ENCODE results near the gene ABCE1. TPM values are rescaled to one million over a fixed set of nuclear protein-coding genes. Genes with fewer than 3 reads are reported as not detected.
A peak's percentile ranks its signal among the peaks of the same experiment; 100 is the strongest.

Gene ABCE1
- 100 to 1,000 TPM in 1 of 2 donors, 10 to 100 TPM in 1; 85.0 to 118 TPM for total RNA-seq

DNA sequence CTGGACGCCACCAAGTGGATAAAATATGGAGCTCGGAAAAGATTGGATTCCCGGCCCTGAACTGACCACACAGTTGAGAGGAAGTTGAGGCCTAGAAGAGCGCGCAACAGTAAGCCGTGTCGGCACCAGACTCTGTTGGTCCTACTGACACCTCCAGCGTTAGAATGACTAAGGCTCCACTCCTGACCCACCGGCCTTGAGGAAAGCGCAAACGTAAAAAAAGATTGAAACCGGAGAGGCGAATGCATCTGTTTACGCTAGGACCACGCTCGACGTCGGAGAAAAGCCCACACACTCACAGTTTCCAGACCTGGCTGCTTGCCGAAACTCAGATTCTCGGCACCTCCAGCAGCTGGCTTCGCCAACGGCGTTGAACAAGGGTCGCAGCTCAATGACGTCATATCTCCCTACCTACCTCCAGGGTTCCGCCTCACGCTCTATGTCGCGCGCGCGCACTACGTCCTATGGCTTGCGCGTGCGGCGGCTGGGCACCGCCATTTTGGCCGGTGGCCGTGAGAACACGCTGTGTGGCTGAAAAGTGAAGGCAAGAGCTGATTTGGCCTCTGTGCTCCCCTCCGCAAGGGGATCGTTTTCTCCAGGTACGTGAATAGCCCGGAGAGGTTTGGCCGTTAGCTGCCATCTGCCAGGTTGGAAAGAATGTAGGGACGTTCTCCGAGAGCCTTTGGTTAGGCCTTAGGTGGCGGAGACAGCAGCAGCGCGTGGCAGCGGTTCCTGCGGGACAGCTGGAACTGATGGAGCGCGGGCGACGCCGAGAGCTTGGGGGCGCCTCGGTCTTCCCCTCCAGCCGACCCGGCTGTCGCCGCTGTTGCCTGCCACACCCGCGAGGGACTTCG is at the start of gene ABCE1, which contains the start of gene ANAPC10:
Gene ABCE1 (plus strand): TSS at position 491 of the 854 bp plus-strand sequence. CDS start 6,102 bp downstream, outside the sequence.
Gene ANAPC10 (minus strand): TSS at position 376 of the 854 bp plus-strand sequence. CDS start 2,097 bp downstream, outside the sequence.
- no peaks in the 10 kb centered on the region for H3K9me3 Mint-ChIP-seq
- no peaks in the 10 kb centered on the region for H3K27me3 Mint-ChIP-seq (ENCODE audit: low read depth)
- peak within 1 kb of the TSS; percentile 91 to 98 for H3K4me3 Mint-ChIP-seq
- peak within 1 kb of the TSS; percentile 99 for H3K27ac Mint-ChIP-seq
- peaks cover 5% of the 10 kb centered on the region for H3K4me1 Mint-ChIP-seq (ENCODE audit: low read depth)
- H3K36me3 Mint-ChIP-seq (ENCODE audit: insufficient read depth in 2 of 2), result peaks cover 15 to 30% of the 10 kb centered on the region in 2 donors
- ATAC-seq (replicated peaks in 1 of 2) (peak; percentile 91), DNase-seq (peak; percentile 96 to 98)

DNA sequence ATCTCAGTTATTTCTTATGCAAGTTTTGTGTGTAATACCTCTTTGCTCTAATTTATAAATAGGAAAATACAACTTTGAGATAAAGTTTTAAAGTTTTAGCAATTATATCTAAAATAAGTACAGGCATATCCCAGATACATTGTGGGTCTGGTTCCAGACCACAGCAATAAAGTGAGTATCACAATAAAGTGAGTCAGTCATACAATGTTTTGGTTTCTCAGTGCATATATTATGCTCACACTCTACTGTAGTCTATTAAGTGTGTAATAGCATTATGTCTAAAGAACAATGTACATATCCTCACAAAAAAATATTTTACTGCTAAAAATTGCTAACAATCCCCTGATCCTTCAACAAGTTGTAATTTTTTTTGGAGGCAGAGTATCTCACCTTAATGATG is 49.3 kb upstream of the ABCE1 start:
- DNase-seq (no peak), ATAC-seq (replicated peaks in 1 of 2) (peak; percentile 51 to 58)
- Mint-ChIP-seq H3K4me1 (ENCODE audit: low read depth) (peaks cover 39% of the 10 kb centered on the region), H3K27me3 (ENCODE audit: low read depth) (no peaks in the 10 kb centered on the region), H3K4me3 (no peak overlapping the region), H3K27ac (no peak overlapping the region), H3K36me3 (ENCODE audit: insufficient read depth in 2 of 2) (no peaks in the 10 kb centered on the region), H3K9me3 (no peaks in the 10 kb centered on the region)

DNA sequence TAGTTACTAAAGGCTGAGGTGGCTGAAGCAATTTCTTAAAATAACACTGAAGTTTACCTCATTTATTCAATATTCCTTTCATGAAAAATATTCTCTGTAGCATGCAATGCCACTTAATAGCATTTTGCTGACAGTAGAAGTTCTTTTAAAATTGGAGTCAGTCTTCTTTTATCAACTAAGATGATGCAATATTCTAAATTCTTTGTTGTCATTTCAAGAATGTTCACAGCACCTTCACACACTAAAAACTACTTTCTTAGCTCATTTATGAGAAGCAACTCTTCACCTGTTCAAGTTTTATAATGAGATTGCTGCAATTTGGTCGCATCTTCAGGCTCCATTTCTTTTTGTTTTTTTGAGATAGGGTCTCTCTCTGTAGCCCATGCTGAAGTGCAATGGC is 48.9 kb upstream of the ABCE1 start:
- H3K27ac Mint-ChIP-seq, result no peak overlapping the region
- DNase-seq (no peak), ATAC-seq (replicated peaks in 1 of 2) (peak in 1 of 2 donors; percentile 37)
- H3K36me3 Mint-ChIP-seq (ENCODE audit: insufficient read depth in 2 of 2), result no peaks in the 10 kb centered on the region
- no peaks in the 10 kb centered on the region for H3K9me3 Mint-ChIP-seq
- H3K4me3 Mint-ChIP-seq, result no peak overlapping the region
- no peaks in the 10 kb centered on the region for H3K27me3 Mint-ChIP-seq (ENCODE audit: low read depth)
- peaks cover 39% of the 10 kb centered on the region for H3K4me1 Mint-ChIP-seq (ENCODE audit: low read depth)

GRCh38 chr4:145055533-145056257 is 42.4 kb upstream of the ABCE1 start:
- Mint-ChIP-seq H3K4me1 (ENCODE audit: low read depth) (peaks cover 38% of the 10 kb centered on the region), H3K4me3 (peak overlapping the region in 1 of 2 donors; percentile 18), H3K27me3 (ENCODE audit: low read depth) (no peaks in the 10 kb centered on the region), H3K27ac (no peak overlapping the region), H3K36me3 (ENCODE audit: insufficient read depth in 2 of 2) (no peaks in the 10 kb centered on the region), H3K9me3 (no peaks in the 10 kb centered on the region)
- peak; percentile 78 for ATAC-seq (replicated peaks in 1 of 2)
- DNase-seq, result no peak

DNA sequence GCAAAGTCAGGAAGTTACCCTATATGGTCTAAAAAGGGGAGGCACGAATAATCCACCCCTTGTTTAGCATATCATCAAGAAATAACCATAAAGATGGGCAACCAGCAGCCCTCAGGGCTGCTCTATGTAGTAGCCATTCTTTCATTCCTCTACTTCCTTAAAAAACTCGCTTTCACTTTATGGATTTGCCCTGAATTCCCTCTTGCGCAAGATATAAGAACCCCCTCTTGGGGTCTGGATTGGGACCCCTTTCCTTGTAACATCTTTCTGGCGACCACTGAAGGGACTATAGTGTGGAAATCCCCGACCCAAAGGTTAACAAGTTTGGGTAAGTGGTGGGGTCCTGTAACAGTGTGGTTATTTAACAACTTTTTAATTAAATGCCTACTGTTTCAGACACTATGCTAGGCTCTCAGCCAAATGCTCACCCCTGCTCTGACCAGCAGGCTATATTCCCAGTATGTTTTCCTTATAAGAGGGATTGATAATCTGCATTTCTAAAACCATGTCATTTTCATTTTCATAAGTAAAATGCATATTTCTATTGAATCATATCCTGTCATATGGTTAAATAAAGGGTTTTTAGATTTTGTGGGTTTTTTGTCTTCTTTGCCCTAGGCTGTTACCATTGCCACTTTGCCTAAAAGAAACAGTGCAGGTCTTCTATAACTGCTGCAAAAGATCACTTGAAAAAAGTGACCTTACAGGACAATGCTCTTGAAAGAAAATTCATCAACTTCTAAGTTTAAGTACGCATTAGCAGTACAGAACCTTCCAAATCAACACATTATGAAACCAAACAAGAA is 41.6 kb upstream of the ABCE1 start:
- Mint-ChIP-seq H3K27ac (peak overlapping the region; percentile 85), H3K4me1 (ENCODE audit: low read depth) (peaks cover 34% of the 10 kb centered on the region), H3K9me3 (no peaks in the 10 kb centered on the region), H3K36me3 (ENCODE audit: insufficient read depth in 2 of 2) (no peaks in the 10 kb centered on the region), H3K4me3 (peak overlapping the region; percentile 29 to 59), H3K27me3 (ENCODE audit: low read depth) (no peaks in the 10 kb centered on the region)
- peak; percentile 52 to 56 for ATAC-seq (replicated peaks in 1 of 2)
- DNase-seq, result no peak

DNA sequence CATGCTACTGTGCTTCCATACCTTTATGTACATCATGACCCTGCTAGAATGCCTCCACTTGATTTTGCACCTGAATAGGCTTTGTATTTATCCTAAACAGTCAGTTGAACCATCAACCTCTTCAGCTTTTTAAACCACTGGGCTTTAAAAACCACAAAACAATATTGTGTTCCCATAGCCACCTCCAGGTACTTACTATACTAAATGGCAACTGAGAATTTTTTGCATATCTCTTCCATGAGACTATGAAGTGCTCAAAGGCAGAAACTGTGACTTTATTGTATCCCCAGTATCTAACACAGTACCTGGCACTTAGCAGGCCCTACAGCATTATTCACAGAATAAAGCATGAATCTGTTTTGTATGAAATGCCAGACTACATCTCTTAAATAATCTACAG is 39.9 kb upstream of the ABCE1 start:
- Mint-ChIP-seq H3K9me3 (no peaks in the 10 kb centered on the region), H3K27me3 (ENCODE audit: low read depth) (no peaks in the 10 kb centered on the region), H3K27ac (no peak overlapping the region), H3K4me1 (ENCODE audit: low read depth) (peaks cover 34% of the 10 kb centered on the region), H3K4me3 (no peak overlapping the region), H3K36me3 (ENCODE audit: insufficient read depth in 2 of 2) (peaks cover 1 to 3% of the 10 kb centered on the region in 2 donors)
- DNase-seq (no peak), ATAC-seq (replicated peaks in 1 of 2) (no peak)

- Mint-ChIP-seq H3K27me3 (ENCODE audit: low read depth) (no peaks in the 10 kb centered on the region), H3K27ac (no peak overlapping the region), H3K36me3 (ENCODE audit: insufficient read depth in 2 of 2) (peaks cover 1 to 6% of the 10 kb centered on the region in 2 donors), H3K4me3 (no peak overlapping the region), H3K9me3 (no peaks in the 10 kb centered on the region), H3K4me1 (ENCODE audit: low read depth) (peaks cover 22% of the 10 kb centered on the region)
- ATAC-seq (replicated peaks in 1 of 2) (peak; percentile 47 to 50), DNase-seq (no peak)
These were observed 36.7 kb upstream of the ABCE1 start for GRCh38 chr4:145061318-145061920.

- DNase-seq (no peak), ATAC-seq (replicated peaks in 1 of 2) (no peak)
- Mint-ChIP-seq H3K27me3 (ENCODE audit: low read depth) (no peaks in the 10 kb centered on the region), H3K27ac (peak overlapping the region; percentile 63), H3K4me3 (no peak overlapping the region), H3K9me3 (no peaks in the 10 kb centered on the region), H3K4me1 (ENCODE audit: low read depth) (peaks cover 6% of the 10 kb centered on the region), H3K36me3 (ENCODE audit: insufficient read depth in 2 of 2) (peaks cover 1 to 12% of the 10 kb centered on the region in 2 donors)
These were observed 32.0 kb upstream of the ABCE1 start for GRCh38 chr4:145066063-145066501.

GRCh38 chr4:145069361-145069760 is 28.8 kb upstream of the ABCE1 start:
- no peak for DNase-seq
- peaks cover 13% of the 10 kb centered on the region for H3K4me1 Mint-ChIP-seq (ENCODE audit: low read depth)
- no peak for ATAC-seq (replicated peaks in 1 of 2)
- H3K4me3 Mint-ChIP-seq, result no peak overlapping the region
- H3K27ac Mint-ChIP-seq, result no peak overlapping the region
- no peaks in the 10 kb centered on the region for H3K9me3 Mint-ChIP-seq
- H3K27me3 Mint-ChIP-seq (ENCODE audit: low read depth), result no peaks in the 10 kb centered on the region
- peaks cover 0 to 6% of the 10 kb centered on the region in 2 donors for H3K36me3 Mint-ChIP-seq (ENCODE audit: insufficient read depth in 2 of 2)

GRCh38 chr4:145071560-145071959 is 26.6 kb upstream of the ABCE1 start:
- DNase-seq (no peak), ATAC-seq (replicated peaks in 1 of 2) (peak in 1 of 2 donors; percentile 45)
- peak overlapping the region; percentile 81 for H3K27ac Mint-ChIP-seq
- peaks cover 17% of the 10 kb centered on the region for H3K4me1 Mint-ChIP-seq (ENCODE audit: low read depth)
- H3K36me3 Mint-ChIP-seq (ENCODE audit: insufficient read depth in 2 of 2), result peaks cover 4 to 12% of the 10 kb centered on the region in 2 donors
- H3K27me3 Mint-ChIP-seq (ENCODE audit: low read depth), result no peaks in the 10 kb centered on the region
- no peaks in the 10 kb centered on the region for H3K9me3 Mint-ChIP-seq
- no peak overlapping the region for H3K4me3 Mint-ChIP-seq

DNA sequence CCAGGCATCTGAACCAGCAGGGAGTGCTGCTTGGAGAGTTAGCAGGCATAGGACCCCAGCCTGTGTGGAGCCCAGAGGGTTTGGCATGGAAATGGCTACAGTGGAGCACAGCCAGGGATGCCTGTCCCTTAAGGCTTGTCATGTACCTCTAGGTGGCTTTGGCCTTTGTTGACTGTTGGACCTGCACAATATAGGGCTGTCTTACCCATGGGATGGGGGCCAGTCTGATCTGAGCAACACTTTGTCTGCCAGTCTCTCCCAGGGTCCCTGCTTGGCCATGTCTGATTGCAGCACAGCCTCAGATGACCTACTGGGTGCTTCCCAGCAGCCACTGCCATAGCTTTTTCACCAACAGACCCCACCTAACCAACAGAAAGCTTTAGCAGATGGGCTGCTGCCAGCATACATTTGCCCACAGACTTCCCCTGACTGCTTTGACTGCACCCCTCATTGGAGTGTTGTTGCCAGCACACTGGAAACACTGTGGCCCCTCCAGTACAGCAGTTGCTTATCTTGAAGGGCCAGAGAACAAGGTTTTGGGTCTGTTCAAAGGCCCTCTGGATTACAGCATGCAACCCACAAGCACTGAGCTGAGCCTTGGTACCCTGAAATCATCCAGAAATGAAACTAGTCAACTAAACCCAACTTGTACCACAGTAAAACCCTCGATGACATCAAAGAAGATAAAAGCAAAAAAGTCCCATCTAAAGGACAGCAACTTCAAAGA is 22.2 kb upstream of the ABCE1 start:
- Mint-ChIP-seq H3K4me1 (ENCODE audit: low read depth) (peaks cover 20% of the 10 kb centered on the region), H3K27me3 (ENCODE audit: low read depth) (no peaks in the 10 kb centered on the region), H3K27ac (peak overlapping the region; percentile 20), H3K4me3 (peak overlapping the region; percentile 43 to 45), H3K36me3 (ENCODE audit: insufficient read depth in 2 of 2) (peaks cover 13 to 27% of the 10 kb centered on the region in 2 donors), H3K9me3 (peaks cover 0 to 2% of the 10 kb centered on the region in 2 donors)
- ATAC-seq (replicated peaks in 1 of 2), result peak; percentile 89
- peak in 1 of 2 donors; percentile 14 for DNase-seq

GRCh38 chr4:145076469-145076855 is 21.6 kb upstream of the ABCE1 start:
- no peaks in the 10 kb centered on the region for H3K27me3 Mint-ChIP-seq (ENCODE audit: low read depth)
- peaks cover 19% of the 10 kb centered on the region for H3K4me1 Mint-ChIP-seq (ENCODE audit: low read depth)
- peak overlapping the region; percentile 43 to 45 for H3K4me3 Mint-ChIP-seq
- ATAC-seq (replicated peaks in 1 of 2) (no peak), DNase-seq (no peak)
- H3K36me3 Mint-ChIP-seq (ENCODE audit: insufficient read depth in 2 of 2), result peaks cover 13 to 27% of the 10 kb centered on the region in 2 donors
- H3K9me3 Mint-ChIP-seq, result peaks cover 0 to 2% of the 10 kb centered on the region in 2 donors
- H3K27ac Mint-ChIP-seq, result peak overlapping the region; percentile 20

Measured in activated T-cell treated with anti-CD3 and anti-CD28 coated beads, Interleukin-2, amount 50 U/mL, for 72 hours (primary cell).